ENCODE data around the gene FAM107A. TPM values are rescaled to one million over a fixed set of nuclear protein-coding genes. Genes with fewer than 3 reads are reported as not detected.

FAM107A gene
- total and polyA plus RNA-seq, 2 of the 13 experiments (the other 11 are each of a cell fraction or from before 2014, with no cell fraction given): not detected

- TF ChIP-seq MYPOP (CRISPR knock-in tag; IDR thresholded peaks at IDR 0.05): no peak
- 0 out of 2 replicates have a peak, but pooled peaks have one; percentile 42 for TF ChIP-seq ZNF761 (CRISPR knock-in tag; conservative IDR thresholded peaks at IDR 0.05)
- no peak for TF ChIP-seq TERF1 (CRISPR knock-in tag; IDR thresholded peaks at IDR 0.05)
- TF ChIP-seq TSC22D2 (CRISPR knock-in tag; IDR thresholded peaks at IDR 0.05; ENCODE audit: borderline replicate concordance): no peak
- TF ChIP-seq ATF1 (CRISPR knock-in tag; IDR thresholded peaks at IDR 0.05): no peak
- no peak for TF ChIP-seq ZNF563 (CRISPR knock-in tag; IDR thresholded peaks at IDR 0.05)
- TF ChIP-seq KDM6A (CRISPR knock-in tag; IDR thresholded peaks at IDR 0.05; ENCODE audit: low read depth): no peak
- TF ChIP-seq ETV6 (CRISPR knock-in tag; conservative IDR thresholded peaks at IDR 0.05): no peak
- no peak for TF ChIP-seq MAZ (IDR thresholded peaks at IDR 0.05; ENCODE audit: borderline replicate concordance, low read depth, low read length)
- TF ChIP-seq MAZ (CRISPR knock-in tag; IDR thresholded peaks at IDR 0.05; ENCODE audit: low read depth): no peak
- TF ChIP-seq ZNF142 (CRISPR knock-in tag; IDR thresholded peaks at IDR 0.05): no peak
- TF ChIP-seq ZNF292 (CRISPR knock-in tag; IDR thresholded peaks at IDR 0.05; ENCODE audit: borderline replicate concordance, low read depth): no peak
- TF ChIP-seq HMG20A (CRISPR knock-in tag; IDR thresholded peaks at IDR 0.05; ENCODE audit: borderline replicate concordance): no peak; the same call in 1 of the 2 replicates
- TF ChIP-seq ZNF335 (CRISPR knock-in tag; IDR thresholded peaks at IDR 0.05): no peak
- TF ChIP-seq ZBTB4 (CRISPR knock-in tag; IDR thresholded peaks at IDR 0.05; ENCODE audit: borderline replicate concordance): no peak
- TF ChIP-seq ZNF44 (CRISPR knock-in tag; IDR thresholded peaks at IDR 0.05): no peak
Measured at GRCh38 chr3:58526515-58526957, 50.7 kb downstream of the FAM107A start (continued).

All from HepG2 (cell line).